ENCODE data around the gene PDE6H.

DNA sequence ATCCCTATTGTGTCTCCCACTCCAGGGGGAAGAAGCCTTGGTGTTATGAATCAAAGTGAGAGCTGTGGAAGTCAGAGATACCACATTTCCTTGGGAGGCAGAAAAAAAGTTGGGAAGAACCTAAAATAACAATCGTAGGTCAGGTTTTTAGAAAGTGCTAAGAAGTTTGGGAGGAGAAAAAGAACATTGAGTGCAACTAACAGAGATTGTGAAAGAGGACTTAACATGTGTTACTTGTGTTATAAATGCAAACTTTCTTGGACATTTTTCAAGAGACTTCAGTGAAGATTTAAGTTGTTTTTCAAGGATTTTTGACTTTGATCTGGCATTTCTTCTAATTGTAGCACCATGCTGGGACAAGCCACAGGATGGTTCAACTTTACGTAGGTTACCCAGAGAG, 26.7 kb upstream of the PDE6H start:
- no peak for TF ChIP-seq POLR2A (IDR thresholded peaks at IDR 0.05)
- TF ChIP-seq, protein P1, sequence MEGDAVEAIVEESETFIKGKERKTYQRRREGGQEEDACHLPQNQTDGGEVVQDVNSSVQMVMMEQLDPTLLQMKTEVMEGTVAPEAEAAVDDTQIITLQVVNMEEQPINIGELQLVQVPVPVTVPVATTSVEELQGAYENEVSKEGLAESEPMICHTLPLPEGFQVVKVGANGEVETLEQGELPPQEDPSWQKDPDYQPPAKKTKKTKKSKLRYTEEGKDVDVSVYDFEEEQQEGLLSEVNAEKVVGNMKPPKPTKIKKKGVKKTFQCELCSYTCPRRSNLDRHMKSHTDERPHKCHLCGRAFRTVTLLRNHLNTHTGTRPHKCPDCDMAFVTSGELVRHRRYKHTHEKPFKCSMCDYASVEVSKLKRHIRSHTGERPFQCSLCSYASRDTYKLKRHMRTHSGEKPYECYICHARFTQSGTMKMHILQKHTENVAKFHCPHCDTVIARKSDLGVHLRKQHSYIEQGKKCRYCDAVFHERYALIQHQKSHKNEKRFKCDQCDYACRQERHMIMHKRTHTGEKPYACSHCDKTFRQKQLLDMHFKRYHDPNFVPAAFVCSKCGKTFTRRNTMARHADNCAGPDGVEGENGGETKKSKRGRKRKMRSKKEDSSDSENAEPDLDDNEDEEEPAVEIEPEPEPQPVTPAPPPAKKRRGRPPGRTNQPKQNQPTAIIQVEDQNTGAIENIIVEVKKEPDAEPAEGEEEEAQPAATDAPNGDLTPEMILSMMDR (IDR thresholded peaks at IDR 0.05): no peak

Measured in heart left ventricle (tissue), 13 donors.